Testis (tissue), 2 donors: ENCODE data around the gene ZMYND10.

Experiments
- POLR2A ChIP-seq: fragments of 450-650 bp; IDR thresholded peaks from one replicate; pipeline ENCODE4 v1.6.1; 2017; ENCODE audit warnings: antibody characterized with exemption, mild to moderate bottlenecking, moderate library complexity
- TF ChIP-seq, protein P1 (sequence below), 3 experiments: fragments of 450-650 bp in 2 of 3; fragments of 200-600 bp in 1 of 3; sonication (generic) in 1 of 3; IDR thresholded peaks; one replicate each; pipeline ENCODE4 v1.5.1; 2016 to 2019; ENCODE audit warnings: antibody characterized with exemption in 3 of 3, mild to moderate bottlenecking in 2 of 3, moderate library complexity in 1 of 3

DNA sequence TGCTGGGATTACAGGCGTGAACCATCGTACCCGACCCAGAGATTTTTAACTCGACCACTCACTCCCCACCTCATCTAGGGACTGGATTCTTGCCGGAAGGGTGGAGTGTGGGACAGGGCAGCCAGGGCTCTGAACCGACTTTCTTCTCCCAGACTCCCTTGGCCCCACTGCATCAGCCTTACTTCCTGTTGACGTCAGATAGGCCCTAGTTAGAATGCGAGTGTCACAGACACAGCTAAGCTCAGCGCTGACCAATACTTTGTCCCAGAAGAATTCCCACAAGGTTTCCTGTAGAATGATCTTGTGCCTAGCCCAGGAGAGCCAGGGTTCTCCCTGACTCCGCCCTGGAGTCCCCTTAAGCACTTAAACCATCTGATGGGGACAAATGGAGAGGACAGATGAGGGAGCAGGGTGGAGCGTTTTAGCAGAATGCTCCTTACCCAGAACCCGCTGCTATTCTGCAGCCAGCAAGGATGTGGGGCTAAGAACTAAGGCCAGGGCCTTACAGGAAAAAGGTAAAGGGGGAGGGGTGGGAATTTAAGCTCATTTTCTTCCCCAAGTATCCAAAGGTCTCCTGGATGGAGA is 11.7 kb downstream of the ZMYND10 start:
- no peak for TF ChIP-seq POLR2A
- TF ChIP-seq, protein P1, sequence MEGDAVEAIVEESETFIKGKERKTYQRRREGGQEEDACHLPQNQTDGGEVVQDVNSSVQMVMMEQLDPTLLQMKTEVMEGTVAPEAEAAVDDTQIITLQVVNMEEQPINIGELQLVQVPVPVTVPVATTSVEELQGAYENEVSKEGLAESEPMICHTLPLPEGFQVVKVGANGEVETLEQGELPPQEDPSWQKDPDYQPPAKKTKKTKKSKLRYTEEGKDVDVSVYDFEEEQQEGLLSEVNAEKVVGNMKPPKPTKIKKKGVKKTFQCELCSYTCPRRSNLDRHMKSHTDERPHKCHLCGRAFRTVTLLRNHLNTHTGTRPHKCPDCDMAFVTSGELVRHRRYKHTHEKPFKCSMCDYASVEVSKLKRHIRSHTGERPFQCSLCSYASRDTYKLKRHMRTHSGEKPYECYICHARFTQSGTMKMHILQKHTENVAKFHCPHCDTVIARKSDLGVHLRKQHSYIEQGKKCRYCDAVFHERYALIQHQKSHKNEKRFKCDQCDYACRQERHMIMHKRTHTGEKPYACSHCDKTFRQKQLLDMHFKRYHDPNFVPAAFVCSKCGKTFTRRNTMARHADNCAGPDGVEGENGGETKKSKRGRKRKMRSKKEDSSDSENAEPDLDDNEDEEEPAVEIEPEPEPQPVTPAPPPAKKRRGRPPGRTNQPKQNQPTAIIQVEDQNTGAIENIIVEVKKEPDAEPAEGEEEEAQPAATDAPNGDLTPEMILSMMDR (IDR thresholded peaks at IDR 0.05), result no peak
